ENCODE data around the gene EDARADD.
A peak's percentile ranks its signal among the peaks of the same experiment; 100 is the strongest.

The EDARADD gene

GRCh38 chr1:236520445-236521005, 126.4 kb downstream of the EDARADD start:
- H3K27me3 Mint-ChIP-seq: no peaks in the 10 kb centered on the region
- no peak overlapping the region for H3K27ac Mint-ChIP-seq
- H3K9me3 Mint-ChIP-seq: no peaks in the 10 kb centered on the region
- peaks cover 8% of the 10 kb centered on the region for H3K36me3 Mint-ChIP-seq (ENCODE audit: low read depth)
- H3K4me1 Mint-ChIP-seq (ENCODE audit: low read depth): peaks cover 30% of the 10 kb centered on the region
- H3K4me3 Mint-ChIP-seq: no peak overlapping the region

GRCh38 chr1:236522937-236523703, 129.0 kb downstream of the EDARADD start:
- Mint-ChIP-seq H3K36me3 (ENCODE audit: low read depth) (peaks cover 25% of the 10 kb centered on the region), H3K4me3 (peak overlapping the region; percentile 94), H3K9me3 (no peaks in the 10 kb centered on the region), H3K27ac (peak overlapping the region; percentile 98), H3K4me1 (ENCODE audit: low read depth) (peaks cover 23% of the 10 kb centered on the region), H3K27me3 (no peaks in the 10 kb centered on the region)

- Mint-ChIP-seq H3K4me3 (peak within 1 kb of the TSS; percentile 94), H3K4me1 (ENCODE audit: low read depth) (peaks cover 23% of the 10 kb centered on the region), H3K36me3 (ENCODE audit: low read depth) (peaks cover 27% of the 10 kb centered on the region), H3K27ac (peak within 1 kb of the TSS; percentile 98), H3K9me3 (no peaks in the 10 kb centered on the region), H3K27me3 (no peaks in the 10 kb centered on the region)
Observed at GRCh38 chr1:236523704-236524141, 129.6 kb downstream of the EDARADD start, which contains the start of gene LGALS8. LGALS8 (plus strand) TSS chr1:236523982; CDS start chr1:236526071, 2,089 bp downstream.

- H3K4me3 Mint-ChIP-seq: peak overlapping the region; percentile 94
- no peaks in the 10 kb centered on the region for H3K27me3 Mint-ChIP-seq
- peak overlapping the region; percentile 98 for H3K27ac Mint-ChIP-seq
- peaks cover 30% of the 10 kb centered on the region for H3K36me3 Mint-ChIP-seq (ENCODE audit: low read depth)
- H3K9me3 Mint-ChIP-seq: no peaks in the 10 kb centered on the region
- H3K4me1 Mint-ChIP-seq (ENCODE audit: low read depth): peaks cover 23% of the 10 kb centered on the region
Observed at GRCh38 chr1:236524142-236524894, 130.2 kb downstream of the EDARADD start.

- H3K4me1 Mint-ChIP-seq (ENCODE audit: low read depth): peaks cover 23% of the 10 kb centered on the region
- no peaks in the 10 kb centered on the region for H3K9me3 Mint-ChIP-seq
Observed at GRCh38 chr1:236524895-236525184, 130.8 kb downstream of the EDARADD start.

GRCh38 chr1:236526079-236526478, 132.0 kb downstream of the EDARADD start:
- Mint-ChIP-seq H3K27ac (peak overlapping the region; percentile 71), H3K9me3 (no peaks in the 10 kb centered on the region), H3K4me1 (ENCODE audit: low read depth) (peaks cover 32% of the 10 kb centered on the region), H3K36me3 (ENCODE audit: low read depth) (peaks cover 36% of the 10 kb centered on the region), H3K4me3 (peak overlapping the region; percentile 4), H3K27me3 (no peaks in the 10 kb centered on the region)

More at GRCh38 chr1:236524895-236525184, 130.8 kb downstream of the EDARADD start:
- Mint-ChIP-seq H3K27me3 (no peaks in the 10 kb centered on the region), H3K36me3 (ENCODE audit: low read depth) (peaks cover 30% of the 10 kb centered on the region), H3K4me3 (peak overlapping the region; percentile 94), H3K27ac (peak overlapping the region; percentile 98)

- peaks cover 48% of the 10 kb centered on the region for H3K4me1 Mint-ChIP-seq (ENCODE audit: low read depth)
- H3K9me3 Mint-ChIP-seq: no peaks in the 10 kb centered on the region
- peak overlapping the region; percentile 18 for H3K27ac Mint-ChIP-seq
- peaks cover 43% of the 10 kb centered on the region for H3K36me3 Mint-ChIP-seq (ENCODE audit: low read depth)
- H3K4me3 Mint-ChIP-seq: no peak overlapping the region
- H3K27me3 Mint-ChIP-seq: no peaks in the 10 kb centered on the region
Observed at GRCh38 chr1:236530286-236530685, 136.2 kb downstream of the EDARADD start.

- Mint-ChIP-seq H3K27ac (no peak overlapping the region), H3K27me3 (no peaks in the 10 kb centered on the region), H3K9me3 (no peaks in the 10 kb centered on the region), H3K36me3 (ENCODE audit: low read depth) (peaks cover 46% of the 10 kb centered on the region), H3K4me3 (no peak overlapping the region), H3K4me1 (ENCODE audit: low read depth) (peaks cover 48% of the 10 kb centered on the region)
Observed at GRCh38 chr1:236530959-236531358, 136.9 kb downstream of the EDARADD start.

GRCh38 chr1:236532850-236533249, 138.8 kb downstream of the EDARADD start:
- Mint-ChIP-seq H3K9me3 (no peaks in the 10 kb centered on the region), H3K36me3 (ENCODE audit: low read depth) (peaks cover 44% of the 10 kb centered on the region), H3K27me3 (no peaks in the 10 kb centered on the region), H3K4me3 (no peak overlapping the region), H3K4me1 (ENCODE audit: low read depth) (peaks cover 47% of the 10 kb centered on the region), H3K27ac (peak overlapping the region; percentile 83)

- peak overlapping the region; percentile 78 for H3K27ac Mint-ChIP-seq
- H3K27me3 Mint-ChIP-seq: no peaks in the 10 kb centered on the region
- peaks cover 47% of the 10 kb centered on the region for H3K4me1 Mint-ChIP-seq (ENCODE audit: low read depth)
- no peak overlapping the region for H3K4me3 Mint-ChIP-seq
- peaks cover 41% of the 10 kb centered on the region for H3K36me3 Mint-ChIP-seq (ENCODE audit: low read depth)
- H3K9me3 Mint-ChIP-seq: no peaks in the 10 kb centered on the region
Observed at GRCh38 chr1:236534151-236534651, 140.1 kb downstream of the EDARADD start.

Data from stimulated activated naive CD8-positive, alpha-beta T cell treated with anti-CD3 and anti-CD28 coated beads, Interleukin-15, Interleukin-2, amounts not matched to agents 100 ng/mL and 50 ng/mL, for 24 hours (primary cell).